Common myeloid progenitor, CD34-positive (primary cell): ENCODE results near the gene PARD6B.
"Not testable (repeated sequence)": the region's sequence is repeated elsewhere in the genome, so short reads cannot be mapped to it uniquely, and the experiment has no call there.

Experiments
- CTCF ChIA-PET: fragments of 350-600 bp; sonication (Branson Sonifier 250); formaldehyde crosslinking; loops from one replicate; lab custom pipeline; 2021; ENCODE audit warnings: antibody characterized with exemption; lab: Charles Lee
- POLR2A ChIA-PET: fragments of 350-600 bp; sonication (Branson Sonifier 250); formaldehyde crosslinking; loops from one replicate; lab custom pipeline; 2021; ENCODE audit warnings: antibody characterized with exemption; lab: Charles Lee
- DNase-seq, 3 donors: peaks; one replicate each; pipeline versions ENCODE4 v3.0.0 to v3.0.0-alpha.2; 2013
- H3K27ac ChIP-seq, 2 experiments: 1 replicate in 1 of 2; 2 replicates in 1 of 2; pipeline ENCODE4 v1.7.0; 2013; ENCODE audit warnings: inconsistent platforms in 2 of 2, low read length in 2 of 2, mild to moderate bottlenecking in 2 of 2, low read depth in 1 of 2, moderate library complexity in 1 of 2; ENCODE audit not compliant: severe bottlenecking in 2 of 2, insufficient read depth in 1 of 2, poor library complexity in 1 of 2
- H3K27me3 ChIP-seq, 5 experiments: replicated peaks in 2 of 5; 1 replicate in 3 of 5; 2 replicates in 2 of 5; pipeline versions ENCODE4 v1.6.1 to v1.7.0; 2013; ENCODE audit warnings: low read length in 4 of 5, mild to moderate bottlenecking in 2 of 5, moderate library complexity in 2 of 5, inconsistent platforms in 1 of 5; ENCODE audit not compliant: insufficient read depth in 5 of 5, control insufficient read depth in 4 of 5
- H3K36me3 ChIP-seq, 4 experiments: 1 replicate in 2 of 4; 2 replicates in 2 of 4; pipeline versions ENCODE4 v1.6.1 to v1.7.0; 2013; ENCODE audit warnings: low read length in 3 of 4, control low read depth in 1 of 4, mild to moderate bottlenecking in 1 of 4; ENCODE audit not compliant: control insufficient read depth in 4 of 4, insufficient read depth in 4 of 4
- H3K4me1 ChIP-seq, 4 experiments: 1 replicate in 3 of 4; 2 replicates in 1 of 4; pipeline versions ENCODE4 v1.6.1 to v1.7.1; 2013; ENCODE audit warnings: low read length in 3 of 4, mild to moderate bottlenecking in 3 of 4, control low read depth in 1 of 4, inconsistent platforms in 1 of 4, moderate library complexity in 1 of 4; ENCODE audit not compliant: control insufficient read depth in 4 of 4, insufficient read depth in 4 of 4; ENCODE audit errors: control extremely low read depth in 1 of 4
- H3K4me3 ChIP-seq, 7 experiments: 1 replicate in 4 of 7; 2 replicates in 3 of 7; pipeline versions ENCODE4 v1.5.1 to v1.7.0; 2013; ENCODE audit warnings: mild to moderate bottlenecking in 7 of 7, low read length in 6 of 7, moderate library complexity in 6 of 7, inconsistent platforms in 2 of 7, low read depth in 2 of 7, control low read depth in 1 of 7; ENCODE audit not compliant: insufficient read depth in 4 of 7, control insufficient read depth in 1 of 7; ENCODE audit errors: extremely low read depth in 1 of 7
- H3K9me3 ChIP-seq, 5 experiments: 1 replicate in 4 of 5; 2 replicates in 1 of 5; pipeline versions ENCODE4 v1.6.1 to v1.7.1; 2013; ENCODE audit warnings: low read length in 4 of 5, mild to moderate bottlenecking in 2 of 5, inconsistent platforms in 1 of 5, low read depth in 1 of 5, moderate library complexity in 1 of 5; ENCODE audit not compliant: control insufficient read depth in 4 of 5, insufficient read depth in 2 of 5; ENCODE audit errors: control extremely low read depth in 1 of 5
- WGBS: methylation state at CpG from one replicate; pipeline ENCODE4 v1.1.5; 2013; ENCODE audit not compliant: insufficient coverage; 5-methylcytosine and 5-hydroxymethylcytosine counted together

The PARD6B gene

GRCh38 chr20:50774515-50774914 lies 43.1 kb downstream of the PARD6B start:
- no peaks in the 10 kb centered on the region for H3K36me3 ChIP-seq
- ChIA-PET CTCF (interaction anchor here (0.6 to 1.0 kb wide), 2 partner anchors 10 to 15 kb away, joined by 3 read pairs; no protein-coding TSS in a partner anchor), POLR2A (no interaction called here)
- no peak overlapping the region for H3K4me3 ChIP-seq
- no peaks in the 10 kb centered on the region for H3K4me1 ChIP-seq
- no peaks in the 10 kb centered on the region for H3K27me3 ChIP-seq
- no peaks in the 10 kb centered on the region for H3K9me3 ChIP-seq
- no peak overlapping the region for H3K27ac ChIP-seq
- WGBS: no CpG with 5 or more reads among the region's 3 CpGs
- DNase-seq: no peak

GRCh38 chr20:50776122-50776817 lies 44.9 kb downstream of the PARD6B start:
- Histone ChIP-seq H3K27me3 (no peaks in the 10 kb centered on the region), H3K9me3 (no peaks in the 10 kb centered on the region), H3K27ac (no peak overlapping the region), H3K4me1 (no peaks in the 10 kb centered on the region), H3K4me3 (no peak overlapping the region), H3K36me3 (no peaks in the 10 kb centered on the region)
- DNase-seq: no peak
- 100% methylated on average over 3 of the region's 8 CpGs for WGBS
- CTCF ChIA-PET: interaction anchor here (1.1 kb wide), 1 partner anchor 15 kb away, joined by 5 read pairs; no protein-coding TSS in a partner anchor
- POLR2A ChIA-PET: no interaction called here

GRCh38 chr20:50777373-50777772 lies 46.0 kb downstream of the PARD6B start:
- no peak for DNase-seq
- ChIA-PET POLR2A (no interaction called here), CTCF (interaction anchor here (1.8 kb wide), 1 partner anchor 17 kb away, joined by 8 read pairs; the partner anchor contains the start of gene BCAS4)
- H3K4me1 ChIP-seq: no peaks in the 10 kb centered on the region
- no peak overlapping the region for H3K4me3 ChIP-seq
- H3K27ac ChIP-seq: no peak overlapping the region
- no CpG with 5 or more reads among the region's 2 CpGs for WGBS
- H3K27me3 ChIP-seq: no peaks in the 10 kb centered on the region
- H3K9me3 ChIP-seq: no peaks in the 10 kb centered on the region
- H3K36me3 ChIP-seq: no peaks in the 10 kb centered on the region

- CTCF ChIA-PET: interaction anchor here (2.9 kb wide), 1 partner anchor 11 kb away, joined by 21 read pairs; no protein-coding TSS in a partner anchor
- DNase-seq, H3K36me3 ChIP-seq, H3K9me3 ChIP-seq, H3K4me3 ChIP-seq, H3K4me1 ChIP-seq, H3K27ac ChIP-seq, POLR2A ChIA-PET, H3K27me3 ChIP-seq: not testable (repeated sequence)
- 100% methylated on average over 6 of the region's 8 CpGs for WGBS
These were observed 47.6 kb downstream of the PARD6B start for GRCh38 chr20:50778994-50779393.

- Histone ChIP-seq H3K9me3 (no peaks in the 10 kb centered on the region), H3K36me3 (no peaks in the 10 kb centered on the region), H3K27ac (no peak overlapping the region), H3K4me3 (no peak overlapping the region), H3K27me3 (no peaks in the 10 kb centered on the region), H3K4me1 (no peaks in the 10 kb centered on the region)
- POLR2A ChIA-PET: no interaction called here
- no peak for DNase-seq
- 100% methylated on average over 2 of the region's 2 CpGs for WGBS
- CTCF ChIA-PET: interaction anchor here (2.0 kb wide), 1 partner anchor 11 kb away, joined by 6 read pairs; the partner anchor contains the start of gene BCAS4
These were observed 52.0 kb downstream of the PARD6B start for GRCh38 chr20:50783390-50783789.

- ChIA-PET POLR2A (no interaction called here), CTCF (interaction anchor here (2.0 kb wide), 1 partner anchor 11 kb away, joined by 6 read pairs; the partner anchor contains the start of gene BCAS4)
- H3K36me3 ChIP-seq: no peaks in the 10 kb centered on the region
- peaks cover 0 to under 1% (median 0%) of the 10 kb centered on the region in 4 experiments for H3K4me1 ChIP-seq
- H3K4me3 ChIP-seq: no peak overlapping the region
- no peaks in the 10 kb centered on the region for H3K9me3 ChIP-seq
- H3K27me3 ChIP-seq: no peaks in the 10 kb centered on the region
- H3K27ac ChIP-seq: no peak overlapping the region
- 96% methylated on average over 5 of the region's 6 CpGs for WGBS
- no peak for DNase-seq
These were observed 52.5 kb downstream of the PARD6B start for GRCh38 chr20:50783903-50784302.

GRCh38 chr20:50784464-50784863 lies 53.1 kb downstream of the PARD6B start:
- H3K27me3 ChIP-seq: no peaks in the 10 kb centered on the region
- peaks cover 0 to 2% (median 0%) of the 10 kb centered on the region in 4 experiments for H3K4me1 ChIP-seq
- no peak overlapping the region for H3K4me3 ChIP-seq
- POLR2A ChIA-PET: interaction anchor here (0.6 kb wide), 1 partner anchor 51 kb away, joined by 4 read pairs; no protein-coding TSS in a partner anchor
- 0% methylated on average over 1 of the region's 4 CpGs for WGBS
- no peaks in the 10 kb centered on the region for H3K9me3 ChIP-seq
- H3K36me3 ChIP-seq: no peaks in the 10 kb centered on the region
- CTCF ChIA-PET: interaction anchor here (1.3 to 2.0 kb wide), 2 partner anchors 10 kb away, joined by 3 to 6 read pairs; partner anchors contain the start of gene BCAS4
- no peak overlapping the region for H3K27ac ChIP-seq
- DNase-seq: peak in 1 of 3 donors; percentile 25
